Suprapubic skin (tissue), 4 donors: ENCODE measurements around the gene GPR35. TPM values are rescaled to one million over a fixed set of nuclear protein-coding genes. Genes with fewer than 3 reads are reported as not detected.

Source experiments
- DNase-seq, 2 donors: peaks; one replicate each; pipeline ENCODE4 v3.0.0-alpha.2; 2019; ENCODE audit warnings: low spot score in 2 of 2
- H3K27ac ChIP-seq: fragments of 200-600 bp; sonication (generic); one replicate; pipeline ENCODE4 v1.5.1; 2019
- H3K27me3 ChIP-seq: fragments of 200-600 bp; sonication (generic); one replicate; pipeline ENCODE4 v1.5.1; 2019
- H3K36me3 ChIP-seq: fragments of 200-600 bp; sonication (generic); one replicate; pipeline ENCODE4 v1.5.1; 2019
- H3K4me1 ChIP-seq: fragments of 200-600 bp; sonication (generic); one replicate; pipeline ENCODE4 v1.5.1; 2019
- H3K4me3 ChIP-seq: fragments of 200-600 bp; sonication (generic); one replicate; pipeline ENCODE4 v1.5.1; 2019; ENCODE audit warnings: mild to moderate bottlenecking
- H3K9me3 ChIP-seq: fragments of 200-600 bp; sonication (generic); one replicate; pipeline ENCODE4 v1.5.1; 2019
- EP300 ChIP-seq: sonication (generic); formaldehyde crosslinking; IDR thresholded peaks from one replicate; pipeline ENCODE4 v1.6.1; 2017; ENCODE audit warnings: antibody characterized with exemption
- POLR2A ChIP-seq, 2 donors: fragments of 450-650 bp; IDR thresholded peaks; one replicate each; pipeline ENCODE4 v1.6.1; 2017; ENCODE audit warnings: antibody characterized with exemption in 2 of 2, mild to moderate bottlenecking in 2 of 2, moderate library complexity in 2 of 2
- POLR2AphosphoS5 ChIP-seq, 3 donors: sonication (generic); formaldehyde crosslinking; IDR thresholded peaks; one replicate each; pipeline ENCODE4 v1.6.1; 2017; ENCODE audit warnings: antibody characterized with exemption in 3 of 3
- WGBS: methylation state at CpG from one replicate; pipeline ENCODE4 v1.1.5; 2018; 5-methylcytosine and 5-hydroxymethylcytosine counted together
- total RNA-seq, 4 donors: library from RNA; depleted of rRNA; stranded (reverse); fragments of >200 nt; gene quantifications; one replicate each; pipeline ENCODE4 v1.1.0, GENCODE V29; 2016
- TF ChIP-seq, protein P1 (sequence below), 2 donors: fragments of 200-600 bp in 1 of 2; fragments of 450-650 bp in 1 of 2; sonication (generic) in 1 of 2; IDR thresholded peaks; one replicate each; pipeline ENCODE4 v1.5.1; 2016 to 2019; ENCODE audit warnings: antibody characterized with exemption in 2 of 2, mild to moderate bottlenecking in 1 of 2, moderate library complexity in 1 of 2

Gene GPR35
- total RNA-seq, 4 donors from 2014 or later, result 1.4 to 7.5 (median 2.5) TPM

DNA sequence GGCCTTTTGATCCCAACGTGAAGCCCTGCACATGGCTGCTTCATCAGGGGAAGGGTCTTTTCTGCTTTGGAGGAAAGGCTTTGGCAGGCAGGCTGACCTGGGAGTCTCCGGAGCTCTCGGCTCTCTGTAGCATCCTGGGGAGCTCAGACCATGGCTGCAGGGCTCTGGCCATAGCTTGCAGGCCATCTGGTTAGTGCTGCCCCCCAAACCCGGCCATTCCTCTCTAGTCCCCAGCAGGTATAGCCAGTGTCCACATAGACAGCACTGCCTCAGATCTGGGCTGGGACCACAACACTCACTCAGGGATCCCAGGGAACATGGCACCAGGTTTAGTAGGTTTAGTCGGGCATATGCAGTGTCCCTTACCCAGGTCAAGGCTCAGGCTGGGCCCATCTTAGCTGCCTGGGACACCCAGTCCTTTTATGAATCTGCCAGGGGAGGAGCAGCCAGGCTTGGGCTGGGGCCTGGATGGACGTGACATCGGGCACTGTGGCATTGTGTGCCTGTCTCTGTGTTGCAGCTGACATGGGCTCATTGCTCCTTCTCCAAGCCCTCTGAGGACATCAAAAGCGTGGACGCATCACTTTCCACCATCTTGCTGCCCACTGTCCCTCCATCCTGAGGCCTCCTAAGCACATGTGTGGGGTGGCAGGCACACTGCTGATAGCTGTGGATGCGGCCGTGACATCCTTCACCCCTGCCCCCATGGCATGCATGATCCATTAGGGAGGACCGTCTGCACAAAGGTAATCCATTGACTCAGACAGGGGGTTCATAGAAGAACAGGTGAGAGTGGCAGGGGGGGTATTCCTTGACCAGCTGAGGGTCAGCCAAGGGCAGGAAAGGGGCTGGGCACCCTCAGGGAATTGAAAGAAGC, 19.2 kb upstream of the GPR35 start:
- peak; percentile 52 to 53 for DNase-seq
- WGBS, result 86% methylated on average over 11 of the region's 12 CpGs

DNA sequence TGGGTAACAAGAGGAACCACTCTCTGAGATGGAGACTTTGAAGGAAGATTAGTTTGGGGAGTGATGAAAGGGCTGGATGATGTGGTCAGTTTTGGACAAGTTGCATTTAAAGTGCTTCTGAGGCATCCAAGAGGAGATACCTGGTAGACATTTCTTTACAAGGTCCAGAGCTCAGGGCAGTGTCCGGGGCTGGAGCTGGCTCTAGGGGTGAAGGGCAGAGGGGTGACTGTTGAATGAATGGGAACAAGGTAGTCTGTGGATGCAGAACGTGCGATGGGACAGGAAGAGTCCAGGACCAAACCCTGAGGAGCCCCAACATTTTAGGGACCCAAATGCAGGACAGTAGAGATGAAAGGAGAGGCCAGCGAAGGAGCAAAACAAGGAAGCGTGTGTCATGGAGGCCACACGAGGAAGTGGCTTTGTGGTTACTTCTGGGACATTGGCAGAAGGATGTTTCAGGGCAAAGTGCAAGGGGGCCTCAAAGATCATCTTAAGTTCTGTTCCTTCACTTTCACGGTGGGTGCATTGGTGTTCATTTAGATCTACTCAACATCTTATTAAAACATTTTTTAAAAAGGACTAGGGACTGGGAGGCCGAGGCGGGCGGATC, 13.6 kb upstream of the GPR35 start:
- H3K27me3 ChIP-seq, result no peaks in the 10 kb centered on the region
- WGBS, result 87% methylated on average over 10 of the region's 10 CpGs
- H3K4me3 ChIP-seq, result no peak overlapping the region
- no peaks in the 10 kb centered on the region for H3K9me3 ChIP-seq
- peak in 1 of 2 donors; percentile 66 for DNase-seq
- no peak for TF ChIP-seq EP300
- no peak for TF ChIP-seq POLR2AphosphoS5 (IDR thresholded peaks at IDR 0.05)
- TF ChIP-seq, protein P1, sequence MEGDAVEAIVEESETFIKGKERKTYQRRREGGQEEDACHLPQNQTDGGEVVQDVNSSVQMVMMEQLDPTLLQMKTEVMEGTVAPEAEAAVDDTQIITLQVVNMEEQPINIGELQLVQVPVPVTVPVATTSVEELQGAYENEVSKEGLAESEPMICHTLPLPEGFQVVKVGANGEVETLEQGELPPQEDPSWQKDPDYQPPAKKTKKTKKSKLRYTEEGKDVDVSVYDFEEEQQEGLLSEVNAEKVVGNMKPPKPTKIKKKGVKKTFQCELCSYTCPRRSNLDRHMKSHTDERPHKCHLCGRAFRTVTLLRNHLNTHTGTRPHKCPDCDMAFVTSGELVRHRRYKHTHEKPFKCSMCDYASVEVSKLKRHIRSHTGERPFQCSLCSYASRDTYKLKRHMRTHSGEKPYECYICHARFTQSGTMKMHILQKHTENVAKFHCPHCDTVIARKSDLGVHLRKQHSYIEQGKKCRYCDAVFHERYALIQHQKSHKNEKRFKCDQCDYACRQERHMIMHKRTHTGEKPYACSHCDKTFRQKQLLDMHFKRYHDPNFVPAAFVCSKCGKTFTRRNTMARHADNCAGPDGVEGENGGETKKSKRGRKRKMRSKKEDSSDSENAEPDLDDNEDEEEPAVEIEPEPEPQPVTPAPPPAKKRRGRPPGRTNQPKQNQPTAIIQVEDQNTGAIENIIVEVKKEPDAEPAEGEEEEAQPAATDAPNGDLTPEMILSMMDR (IDR thresholded peaks at IDR 0.05), result no peak
- TF ChIP-seq POLR2A (IDR thresholded peaks at IDR 0.05), result no peak
- no peaks in the 10 kb centered on the region for H3K36me3 ChIP-seq
- no peaks in the 10 kb centered on the region for H3K4me1 ChIP-seq
- no peak overlapping the region for H3K27ac ChIP-seq

More for the DNA sequence above, 19.2 kb upstream of the GPR35 start:
- Histone ChIP-seq H3K4me3 (no peak overlapping the region), H3K27me3 (no peaks in the 10 kb centered on the region), H3K9me3 (no peaks in the 10 kb centered on the region), H3K27ac (no peak overlapping the region), H3K36me3 (peaks cover 2% of the 10 kb centered on the region), H3K4me1 (no peaks in the 10 kb centered on the region)
- TF ChIP-seq EP300 (no peak), POLR2A (IDR thresholded peaks at IDR 0.05) (no peak), POLR2AphosphoS5 (IDR thresholded peaks at IDR 0.05) (no peak)
- TF ChIP-seq, protein P1 (IDR thresholded peaks at IDR 0.05), result no peak

DNA sequence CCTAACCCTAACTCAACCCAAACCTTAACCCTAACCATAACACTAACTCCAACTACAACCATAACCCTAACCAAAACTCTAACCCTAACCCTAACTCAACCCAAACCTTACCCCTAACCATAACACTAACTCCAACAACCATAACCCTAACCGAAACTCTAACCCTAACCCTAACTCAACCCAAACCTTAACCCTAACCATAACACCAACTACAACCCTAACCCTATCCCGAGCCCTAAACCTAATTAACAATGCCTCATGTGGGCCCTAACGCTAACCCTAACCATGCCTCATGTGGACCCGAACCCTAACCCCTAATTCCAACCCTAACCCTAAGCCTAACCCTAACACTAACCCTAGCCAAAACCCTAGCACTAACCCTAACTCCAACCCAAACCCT, 11.5 kb upstream of the GPR35 start:
- no peaks in the 10 kb centered on the region for H3K9me3 ChIP-seq
- H3K27me3 ChIP-seq, result no peaks in the 10 kb centered on the region
- H3K4me3 ChIP-seq, result no peak overlapping the region
- no peak overlapping the region for H3K27ac ChIP-seq
- TF ChIP-seq POLR2AphosphoS5 (IDR thresholded peaks at IDR 0.05) (no peak), POLR2A (IDR thresholded peaks at IDR 0.05) (no peak), EP300 (no peak)
- TF ChIP-seq, protein P1 (IDR thresholded peaks at IDR 0.05), result no peak
- no peaks in the 10 kb centered on the region for H3K4me1 ChIP-seq
- H3K36me3 ChIP-seq, result no peaks in the 10 kb centered on the region
- no peak for DNase-seq
- WGBS, result 95% methylated on average over 4 of the region's 4 CpGs

DNA sequence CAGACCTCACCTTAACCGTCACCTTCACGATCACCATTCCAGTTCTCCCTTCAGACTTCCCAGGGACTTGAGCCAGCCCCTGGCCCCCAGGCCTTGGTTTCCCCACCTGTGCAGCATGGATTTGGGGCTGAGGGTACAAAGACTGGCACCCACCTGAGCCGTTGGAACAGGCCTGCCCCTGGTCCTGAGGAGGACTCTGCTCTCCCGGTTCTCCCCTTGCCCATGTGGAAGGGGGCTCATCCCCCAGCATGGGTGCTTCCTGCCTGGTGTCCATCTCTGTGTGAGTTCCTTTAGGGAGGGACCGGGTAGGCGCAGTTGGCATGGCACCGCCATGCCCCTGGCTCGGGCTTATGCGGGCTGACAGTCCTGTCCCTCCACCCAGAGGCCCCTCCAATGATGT, 10.9 kb upstream of the GPR35 start:
- DNase-seq, result peak; percentile 29 to 44
- TF ChIP-seq POLR2A (IDR thresholded peaks at IDR 0.05) (no peak), EP300 (no peak), POLR2AphosphoS5 (IDR thresholded peaks at IDR 0.05) (no peak)
- TF ChIP-seq, protein P1 (IDR thresholded peaks at IDR 0.05), result no peak
- H3K36me3 ChIP-seq, result no peaks in the 10 kb centered on the region
- H3K27ac ChIP-seq, result no peak overlapping the region
- 96% methylated on average over 7 of the region's 9 CpGs for WGBS
- H3K9me3 ChIP-seq, result no peaks in the 10 kb centered on the region
- H3K4me1 ChIP-seq, result no peaks in the 10 kb centered on the region
- no peaks in the 10 kb centered on the region for H3K27me3 ChIP-seq
- no peak overlapping the region for H3K4me3 ChIP-seq

DNA sequence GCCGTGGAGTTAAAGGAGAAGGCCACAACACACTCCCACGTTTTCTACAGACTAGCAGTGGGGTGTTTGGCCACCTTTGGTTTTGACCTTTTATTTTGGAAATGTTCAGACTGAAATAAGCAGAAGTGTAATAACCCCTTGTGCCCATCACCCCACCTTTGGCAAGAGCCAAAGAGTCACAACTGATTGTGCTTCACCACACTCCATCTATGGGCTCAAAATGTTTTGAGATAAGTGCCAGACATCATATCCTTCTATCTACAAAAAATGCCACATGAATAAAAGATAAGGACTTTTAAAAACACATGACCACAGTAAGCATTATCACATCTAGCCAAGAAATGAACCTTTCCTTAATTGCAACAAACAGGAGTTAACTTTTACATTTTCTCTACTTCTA, 9.9 kb upstream of the GPR35 start:
- no peaks in the 10 kb centered on the region for H3K27me3 ChIP-seq
- 92% methylated on average over 2 of the region's 2 CpGs for WGBS

More for the DNA sequence above, 9.9 kb upstream of the GPR35 start:
- Histone ChIP-seq H3K9me3 (no peaks in the 10 kb centered on the region), H3K4me1 (no peaks in the 10 kb centered on the region), H3K4me3 (no peak overlapping the region), H3K27ac (no peak overlapping the region), H3K36me3 (no peaks in the 10 kb centered on the region)
- no peak for DNase-seq
- TF ChIP-seq POLR2A (IDR thresholded peaks at IDR 0.05) (no peak), EP300 (no peak), POLR2AphosphoS5 (IDR thresholded peaks at IDR 0.05) (no peak)
- TF ChIP-seq, protein P1 (IDR thresholded peaks at IDR 0.05), result no peak
